Effector CD8-positive, alpha-beta T cell (primary cell): ENCODE data around the gene PMPCA.
"Not testable (repeated sequence)": the region's sequence is repeated elsewhere in the genome, so short reads cannot be mapped to it uniquely, and the experiment has no call there.

Experiments
- DNase-seq: peaks from one replicate; lab custom pipeline; 2025; lab: John Stamatoyannopoulos, UW

The PMPCA gene

GRCh38 chr9:136412962-136413361 lies 2.5 kb downstream of the PMPCA start:
- no peak for DNase-seq

- no peak for DNase-seq
Observed at GRCh38 chr9:136416427-136416826, 6.0 kb downstream of the PMPCA start.

- no peak for DNase-seq
Observed at GRCh38 chr9:136416914-136417313, 6.5 kb downstream of the PMPCA start.

- no peak for DNase-seq
Observed at GRCh38 chr9:136418182-136419091, 8.0 kb downstream of the PMPCA start.

GRCh38 chr9:136419092-136419420 lies 8.6 kb downstream of the PMPCA start:
- no peak for DNase-seq

GRCh38 chr9:136421791-136422190 lies 11.3 kb downstream of the PMPCA start:
- DNase-seq: no peak

- DNase-seq: no peak
Observed at GRCh38 chr9:136422876-136423275, 12.4 kb downstream of the PMPCA start.

GRCh38 chr9:136423432-136424146 lies 13.1 kb downstream of the PMPCA start:
- DNase-seq: no peak

- no peak for DNase-seq
Observed at GRCh38 chr9:136424750-136425362, 14.4 kb downstream of the PMPCA start.

GRCh38 chr9:136425367-136425766 lies 14.9 kb downstream of the PMPCA start:
- DNase-seq: not testable (repeated sequence)

GRCh38 chr9:136426787-136427186 lies 16.3 kb downstream of the PMPCA start:
- no peak for DNase-seq

GRCh38 chr9:136429075-136429628 lies 18.7 kb downstream of the PMPCA start:
- DNase-seq: no peak

- DNase-seq: no peak
Observed at GRCh38 chr9:136429683-136430491, 19.4 kb downstream of the PMPCA start.

- no peak for DNase-seq
Observed at GRCh38 chr9:136430588-136431234, 20.3 kb downstream of the PMPCA start.

GRCh38 chr9:136431782-136432350 lies 21.4 kb downstream of the PMPCA start:
- no peak for DNase-seq

- DNase-seq: no peak
Observed at GRCh38 chr9:136432591-136432990, 22.1 kb downstream of the PMPCA start.

GRCh38 chr9:136433043-136433715 lies 22.7 kb downstream of the PMPCA start:
- no peak for DNase-seq

GRCh38 chr9:136433849-136434579 lies 23.6 kb downstream of the PMPCA start:
- no peak for DNase-seq

- no peak for DNase-seq
Observed at GRCh38 chr9:136434580-136435169, 24.2 kb downstream of the PMPCA start.
